ENCODE measurements around the gene UEVLD.

DNA sequence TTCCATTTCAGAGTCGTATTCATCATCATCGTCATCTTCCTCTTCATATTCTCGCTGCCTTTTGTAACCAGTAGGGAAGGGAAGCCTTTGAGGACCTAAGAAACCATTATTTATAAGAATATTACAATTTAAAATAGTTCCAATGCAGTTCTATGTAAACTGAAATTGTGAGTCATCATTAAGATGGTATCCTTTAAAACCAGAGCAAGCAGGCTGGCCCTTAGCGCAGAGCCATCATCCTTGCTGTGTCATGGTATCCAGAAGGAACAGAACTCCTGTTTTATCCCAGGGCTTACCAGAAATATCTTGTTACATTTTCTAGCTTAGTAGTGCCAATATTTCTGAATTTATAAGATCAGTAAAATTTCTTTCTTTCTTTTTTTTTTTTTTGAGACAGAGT, 23.9 kb upstream of the UEVLD start:
- TF ChIP-seq EZH2 (IDR thresholded peaks at IDR 0.05; ENCODE audit: insufficient read depth, poor library complexity, severe bottlenecking) (no peak), EZH2phosphoT487 (IDR thresholded peaks at IDR 0.05; ENCODE audit: insufficient read depth, low read depth) (no peak)
